Lower leg skin (tissue), 4 donors: ENCODE data around the gene YKT6. TPM values are rescaled to one million over a fixed set of nuclear protein-coding genes. Genes with fewer than 3 reads are reported as not detected.

Experiments
- DNase-seq, 2 donors: peaks; one replicate each; pipeline ENCODE4 v3.0.0-alpha.2; 2019; ENCODE audit warnings: low spot score in 2 of 2
- H3K4me3 ChIP-seq: fragments of 200-600 bp; sonication (generic); 2 replicates; pipeline ENCODE4 v1.5.1; 2017; ENCODE audit warnings: mild to moderate bottlenecking, low read depth; ENCODE audit not compliant: poor library complexity, severe bottlenecking
- CTCF ChIP-seq, 3 donors: fragments of 450-650 bp; IDR thresholded peaks; one replicate each; pipeline ENCODE4 v1.5.1; 2016; ENCODE audit warnings: antibody characterized with exemption in 3 of 3, mild to moderate bottlenecking in 3 of 3, moderate library complexity in 2 of 3
- POLR2A ChIP-seq, 2 donors: fragments of 450-650 bp; IDR thresholded peaks; one replicate each; pipeline ENCODE4 v1.6.1; 2016 to 2017; ENCODE audit warnings: antibody characterized with exemption in 2 of 2, mild to moderate bottlenecking in 1 of 2, moderate library complexity in 1 of 2
- WGBS, 2 donors: methylation state at CpG; one replicate each; pipeline ENCODE4 v1.1.5; 2018; 5-methylcytosine and 5-hydroxymethylcytosine counted together
- intact Hi-C: fragments of 100-400 bp; cut with DNase I; formaldehyde crosslinking; loops from one replicate; pipeline ENCODE4 v1.15.0; 2023; ENCODE audit warnings: low total_unique reads
- total RNA-seq, 4 donors: library from RNA; depleted of rRNA; stranded (reverse); fragments of >200 nt; gene quantifications; one replicate each; pipeline ENCODE4 v1.1.0, GENCODE V29; 2016

Gene YKT6
- total RNA-seq, 4 donors from 2014 or later: 38.5 to 51.3 (median 44.3) TPM

- intact Hi-C loops: no loop called here
- WGBS, 2 donors: 86 to 91% methylated on average over 6 to 7 of the region's 10 CpGs
- DNase-seq: no peak
- H3K4me3 ChIP-seq: no peak overlapping the region
- TF ChIP-seq POLR2A (IDR thresholded peaks at IDR 0.05) (no peak), CTCF (IDR thresholded peaks at IDR 0.05) (no peak)
These were observed 36.9 kb downstream of the YKT6 start for GRCh38 chr7:44237696-44238095.

- intact Hi-C loops: no loop called here
- 84 to 87% methylated on average over 16 to 17 of the region's 17 CpGs for WGBS, 2 donors
These were observed 37.4 kb downstream of the YKT6 start for GRCh38 chr7:44238116-44238695.

DNA sequence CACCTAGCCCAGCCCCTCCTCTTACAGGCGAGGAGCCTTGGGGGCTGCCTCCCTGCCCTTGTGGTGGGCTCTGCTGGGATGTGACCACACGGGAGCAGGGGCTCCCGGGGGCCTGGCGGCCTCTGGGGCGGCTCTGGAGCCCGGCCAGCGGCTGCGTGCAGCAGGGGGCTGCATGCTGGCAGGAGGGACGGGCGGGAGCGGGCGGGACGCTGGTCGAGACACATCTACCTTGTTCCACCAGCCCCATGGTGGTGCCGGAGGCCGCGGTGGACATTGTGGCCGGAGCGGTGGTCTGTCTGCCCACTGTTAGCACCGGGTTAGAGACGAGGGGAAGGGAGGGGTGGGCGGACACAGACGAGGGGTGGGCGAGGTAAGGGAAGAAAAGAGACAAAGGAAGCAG lies 38.6 kb downstream of the YKT6 start:
- intact Hi-C loops: no loop called here
- H3K4me3 ChIP-seq: no peak overlapping the region
- no peak for TF ChIP-seq POLR2A (IDR thresholded peaks at IDR 0.05)
- TF ChIP-seq CTCF (IDR thresholded peaks at IDR 0.05): no peak
- 73 to 75% methylated on average over 10 to 23 of the region's 24 CpGs for WGBS, 2 donors
- DNase-seq: no peak

More at GRCh38 chr7:44238116-44238695, 37.4 kb downstream of the YKT6 start:
- DNase-seq: no peak
- H3K4me3 ChIP-seq: no peak overlapping the region
- TF ChIP-seq CTCF (IDR thresholded peaks at IDR 0.05): no peak
- no peak for TF ChIP-seq POLR2A (IDR thresholded peaks at IDR 0.05)

GRCh38 chr7:44240376-44240775 lies 39.6 kb downstream of the YKT6 start:
- TF ChIP-seq CTCF (IDR thresholded peaks at IDR 0.05) (no peak), POLR2A (IDR thresholded peaks at IDR 0.05) (no peak)
- no peak overlapping the region for H3K4me3 ChIP-seq
- intact Hi-C loops: loop anchor here (5.0 to 10.0 kb wide), 2 partner anchors 234 to 322 kb away; no protein-coding TSS in a partner anchor
- 74 to 77% methylated on average over 15 to 16 of the region's 16 CpGs for WGBS, 2 donors
- no peak for DNase-seq

GRCh38 chr7:44240983-44241510 lies 40.3 kb downstream of the YKT6 start:
- DNase-seq: peak; percentile 61 to 91
- 0 to 15% methylated on average over 2 to 10 of the region's 10 CpGs for WGBS, 2 donors
- intact Hi-C loops: loop anchor here (5.0 to 10.0 kb wide), 2 partner anchors 234 to 321 kb away; no protein-coding TSS in a partner anchor
- TF ChIP-seq POLR2A (IDR thresholded peaks at IDR 0.05) (no peak), CTCF (IDR thresholded peaks at IDR 0.05) (no peak)
- no peak overlapping the region for H3K4me3 ChIP-seq
